GM18511 (cell line): Measurements from ENCODE around the gene OBP2B.
"Not testable (repeated sequence)": the region's sequence is repeated elsewhere in the genome, so short reads cannot be mapped to it uniquely, and the experiment has no call there.

ENCODE experiments used
- ATAC-seq: cut with Tn5 transposase; IDR thresholded peaks from one replicate; pipeline ENCODE4 v1.9.1; 2021; ENCODE audit warnings: mild to moderate bottlenecking, moderate library complexity; ENCODE audit not compliant: unreplicated experiment

The OBP2B gene

GRCh38 chr9:133238851-133239532, 29.9 kb upstream of the OBP2B start:
- no peak for ATAC-seq

GRCh38 chr9:133238272-133238850, 29.3 kb upstream of the OBP2B start:
- ATAC-seq = no peak

- ATAC-seq = no peak
Observed at GRCh38 chr9:133237035-133237731, 28.1 kb upstream of the OBP2B start.

- not testable (repeated sequence) for ATAC-seq
Observed at GRCh38 chr9:133236291-133237034, 27.4 kb upstream of the OBP2B start.

- ATAC-seq = no peak
Observed at GRCh38 chr9:133235549-133236222, 26.6 kb upstream of the OBP2B start.

GRCh38 chr9:133234577-133235322, 25.7 kb upstream of the OBP2B start:
- no peak for ATAC-seq

GRCh38 chr9:133233681-133234432, 24.8 kb upstream of the OBP2B start:
- no peak for ATAC-seq

- ATAC-seq = not testable (repeated sequence)
Observed at GRCh38 chr9:133231934-133232568, 23.0 kb upstream of the OBP2B start.

GRCh38 chr9:133230514-133230913, 21.5 kb upstream of the OBP2B start:
- ATAC-seq = not testable (repeated sequence)

- ATAC-seq = no peak
Observed at GRCh38 chr9:133230093-133230492, 21.0 kb upstream of the OBP2B start.

GRCh38 chr9:133228474-133229193, 19.6 kb upstream of the OBP2B start:
- not testable (repeated sequence) for ATAC-seq

GRCh38 chr9:133227996-133228395, 18.9 kb upstream of the OBP2B start:
- not testable (repeated sequence) for ATAC-seq

GRCh38 chr9:133227242-133227860, 18.3 kb upstream of the OBP2B start:
- ATAC-seq = no peak

- ATAC-seq = no peak
Observed at GRCh38 chr9:133226219-133227171, 17.4 kb upstream of the OBP2B start.

GRCh38 chr9:133225171-133226011, 16.3 kb upstream of the OBP2B start:
- ATAC-seq = no peak

GRCh38 chr9:133224762-133225161, 15.7 kb upstream of the OBP2B start:
- no peak for ATAC-seq
